Activated gamma-delta T cell treated with Interleukin-2 at 50 U/mL for 16 hours (primary cell): Measurements from ENCODE around the gene PSMD11.
A peak's percentile ranks its signal among the peaks of the same experiment; 100 is the strongest.
"Not testable (repeated sequence)": the region's sequence is repeated elsewhere in the genome, so short reads cannot be mapped to it uniquely, and the experiment has no call there.

Experiments
- DNase-seq: peaks from one replicate; pipeline ENCODE4 v3.0.0-alpha.2; 2020

Gene PSMD11

DNA sequence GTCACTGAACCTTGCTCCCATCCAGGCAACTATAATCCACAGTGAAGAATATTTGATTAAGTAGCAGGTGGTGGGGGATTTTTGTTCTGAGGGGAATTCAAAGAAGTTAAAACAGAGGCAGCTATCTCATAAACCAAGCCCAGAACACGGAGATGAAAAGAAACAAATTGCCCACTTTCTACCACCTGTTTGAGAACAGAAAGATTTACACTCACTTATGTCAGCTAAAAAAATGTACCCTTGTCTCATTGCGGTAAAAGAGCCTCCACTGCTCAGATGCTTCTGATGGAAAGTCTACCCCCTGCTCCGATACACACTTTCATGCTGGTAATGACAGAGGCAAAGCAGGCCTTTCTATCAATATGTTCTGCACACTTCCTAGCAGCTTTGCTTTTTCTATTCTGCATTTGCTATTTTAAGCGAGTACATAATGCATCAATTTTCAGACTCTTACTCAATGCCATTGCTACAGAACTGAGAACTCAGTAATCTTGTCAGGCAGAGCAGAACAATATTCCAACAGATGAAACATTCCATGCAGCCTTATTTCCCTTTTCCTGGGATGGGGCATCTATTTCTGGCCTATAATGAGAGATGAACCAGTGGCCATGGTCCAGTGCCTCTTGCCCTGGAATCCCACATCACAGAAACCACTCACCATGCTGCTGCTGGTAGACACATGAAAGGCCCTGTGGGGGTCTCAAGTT is 71.5 kb downstream of the PSMD11 start:
- DNase-seq: no peak

DNA sequence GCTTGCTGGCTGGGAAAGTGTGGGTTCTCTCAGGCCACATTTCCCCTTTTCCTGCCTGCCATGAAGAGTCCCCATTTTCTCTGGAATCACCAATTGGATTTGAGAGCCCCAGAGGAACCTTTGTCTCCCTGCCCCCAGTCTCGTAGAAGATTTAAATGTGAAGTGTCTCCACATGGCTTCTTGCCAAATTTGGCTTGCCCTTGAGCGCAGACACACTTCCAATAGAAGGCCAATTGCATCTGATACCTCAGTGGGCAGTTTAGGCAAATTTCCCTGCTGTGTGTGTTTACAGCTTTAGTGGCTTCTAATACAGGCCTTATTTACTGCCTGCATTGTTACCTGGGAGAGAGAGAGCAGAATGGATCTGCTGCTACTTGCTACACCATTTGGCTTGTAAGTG is 72.1 kb downstream of the PSMD11 start:
- no peak for DNase-seq

DNA sequence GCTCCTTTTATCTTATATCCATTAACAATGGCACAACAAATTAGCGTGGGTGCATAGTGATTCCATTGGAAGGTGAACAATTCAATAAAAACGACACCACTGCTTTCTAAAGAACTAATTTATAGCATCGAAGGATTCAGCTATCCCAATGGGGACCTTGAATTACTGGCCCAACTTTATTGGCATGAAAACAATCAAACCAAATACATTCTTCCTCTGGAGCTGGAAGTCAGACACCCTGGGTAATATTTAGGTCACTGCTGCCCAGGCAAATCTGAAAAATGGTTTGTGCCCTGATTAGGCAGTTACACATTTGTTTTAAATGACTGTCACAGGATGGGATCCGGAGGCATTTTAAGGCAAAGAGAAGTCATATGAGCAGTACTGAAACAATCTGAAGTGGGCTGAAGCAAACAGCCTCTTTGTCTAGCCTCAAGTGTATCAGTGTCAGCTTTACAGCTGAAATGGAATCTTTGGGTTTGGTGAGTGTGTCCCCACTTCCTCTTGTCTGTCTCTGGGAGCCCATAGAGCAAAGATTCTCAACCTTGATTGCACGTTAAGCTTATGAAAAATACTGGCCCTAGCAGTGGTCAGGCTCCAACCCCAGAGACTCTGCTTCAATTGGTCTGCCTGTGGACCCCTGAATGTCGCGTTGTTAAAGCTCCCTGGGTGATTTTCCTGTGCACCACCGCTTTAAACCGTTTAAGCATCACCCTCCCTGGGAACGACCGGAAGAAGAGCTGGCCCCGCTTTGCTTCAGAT is 72.8 kb downstream of the PSMD11 start:
- DNase-seq: no peak

DNA sequence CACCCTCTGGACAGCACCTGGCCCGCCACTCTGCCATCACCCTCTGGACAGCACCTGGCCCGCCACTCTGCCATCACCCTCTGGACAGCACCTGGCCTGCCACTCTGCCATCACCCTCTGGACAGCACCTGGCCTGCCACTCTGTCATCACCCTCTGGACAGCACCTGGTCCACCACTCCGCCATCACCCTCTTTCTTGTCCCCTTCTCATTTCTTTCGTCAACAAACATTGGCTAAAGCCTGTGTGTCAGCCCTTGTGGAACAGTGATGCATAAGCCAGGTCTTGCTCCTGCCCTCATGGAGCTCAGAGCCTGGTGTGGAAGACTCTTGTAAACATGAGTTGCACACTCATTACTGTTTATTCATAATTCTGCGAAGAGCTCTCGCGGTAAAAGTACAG is 73.7 kb downstream of the PSMD11 start:
- no peak for DNase-seq

DNA sequence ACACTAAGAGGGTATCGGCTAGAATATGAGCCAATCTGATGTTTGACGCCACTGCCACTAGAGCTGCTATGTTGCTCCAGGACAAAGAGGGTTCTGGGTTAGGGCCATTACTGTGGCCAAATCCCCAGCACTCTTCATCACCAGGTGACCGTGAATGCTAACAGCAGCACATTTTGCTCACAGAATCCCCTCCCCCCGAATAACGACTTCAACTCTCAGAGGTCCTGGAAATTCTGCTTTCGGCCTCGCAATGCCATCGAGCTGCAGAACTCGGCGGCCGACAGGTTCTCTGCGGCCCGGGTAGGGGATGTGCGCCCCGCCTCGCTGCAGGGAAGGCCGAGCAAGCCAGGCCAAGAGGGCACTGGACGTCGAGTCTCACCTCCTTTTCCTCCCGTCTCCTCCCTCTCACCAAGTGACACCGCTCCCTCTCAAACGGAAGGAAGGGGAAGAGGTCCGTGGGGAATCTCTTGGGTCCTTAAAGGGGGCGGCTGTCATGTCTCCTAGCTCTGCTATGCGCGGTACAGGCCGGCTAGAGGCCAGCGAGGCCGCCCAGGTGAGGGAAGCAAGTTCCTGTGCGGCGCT is 74.4 kb downstream of the PSMD11 start:
- DNase-seq: no peak

DNA sequence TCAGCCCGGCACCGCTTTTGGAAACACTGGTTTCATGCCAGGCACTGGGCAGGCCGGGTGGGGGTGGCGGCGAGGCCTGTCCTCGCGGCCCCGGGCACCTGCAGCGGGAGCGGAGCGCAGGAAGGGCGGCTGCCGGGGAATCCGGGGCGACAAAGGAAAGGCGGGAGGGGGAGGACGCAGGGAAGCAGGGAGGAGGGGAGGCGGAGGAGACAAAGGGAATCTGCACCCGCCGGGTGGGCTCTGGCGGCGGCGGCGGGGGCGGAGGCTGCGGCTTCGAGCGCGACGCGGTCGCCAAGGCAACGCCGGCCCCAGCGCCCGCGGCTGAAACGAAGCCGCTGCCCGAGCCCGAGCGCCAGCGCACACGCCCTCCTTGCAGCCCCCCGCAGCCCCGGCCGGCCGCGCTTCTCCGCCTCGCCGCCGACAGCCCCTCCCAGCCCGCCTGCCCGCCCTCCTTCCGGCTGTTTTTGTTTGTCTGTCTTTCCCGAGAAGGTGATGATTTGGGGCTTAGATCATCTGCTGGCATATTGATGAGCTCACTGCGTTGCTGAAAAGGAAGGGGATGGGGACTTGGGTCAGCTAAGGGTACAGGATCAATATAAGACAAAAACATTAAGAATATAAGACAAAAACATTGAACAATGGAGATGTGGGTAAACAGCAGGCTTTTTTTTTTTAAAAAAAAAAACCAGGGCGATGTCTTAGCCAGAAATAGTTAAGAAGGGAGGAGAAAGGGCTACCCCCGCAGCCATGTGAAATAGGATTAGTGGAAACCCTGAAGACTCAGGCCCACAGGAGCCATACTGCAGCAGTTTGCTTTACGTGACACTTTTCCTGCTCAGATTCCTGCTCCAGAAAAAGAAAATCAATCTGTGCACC is 75.2 kb downstream of the PSMD11 start:
- DNase-seq: peak; percentile 72

DNA sequence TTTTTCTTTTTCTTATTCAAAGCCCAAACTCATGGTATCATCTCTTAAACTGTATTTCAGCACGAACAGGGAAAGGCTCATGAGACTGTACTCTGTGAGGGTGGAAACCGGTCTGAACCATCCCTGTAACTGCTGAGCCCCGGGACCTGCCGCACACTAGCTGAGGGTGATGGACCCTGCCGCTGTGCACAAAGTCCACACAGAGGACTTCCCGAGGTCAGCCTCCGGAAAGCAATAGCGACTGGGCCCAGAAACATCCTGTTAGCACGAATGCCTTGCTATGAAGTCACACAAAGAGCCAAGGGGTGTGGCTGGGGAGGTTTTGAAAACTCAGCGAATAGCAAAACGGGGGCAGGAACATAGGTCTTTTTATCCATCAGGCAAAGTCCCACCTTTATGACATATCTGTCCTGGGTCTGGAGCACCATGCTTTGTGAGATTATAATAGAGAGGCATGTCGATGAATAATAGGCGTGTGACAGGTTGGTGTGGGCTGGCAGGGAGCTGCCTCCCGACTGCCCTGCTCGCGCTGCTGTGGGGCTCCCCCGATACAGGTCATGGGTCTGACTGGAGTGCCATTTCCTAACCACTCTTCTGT is 75.9 kb downstream of the PSMD11 start:
- peak; percentile 47 for DNase-seq

DNA sequence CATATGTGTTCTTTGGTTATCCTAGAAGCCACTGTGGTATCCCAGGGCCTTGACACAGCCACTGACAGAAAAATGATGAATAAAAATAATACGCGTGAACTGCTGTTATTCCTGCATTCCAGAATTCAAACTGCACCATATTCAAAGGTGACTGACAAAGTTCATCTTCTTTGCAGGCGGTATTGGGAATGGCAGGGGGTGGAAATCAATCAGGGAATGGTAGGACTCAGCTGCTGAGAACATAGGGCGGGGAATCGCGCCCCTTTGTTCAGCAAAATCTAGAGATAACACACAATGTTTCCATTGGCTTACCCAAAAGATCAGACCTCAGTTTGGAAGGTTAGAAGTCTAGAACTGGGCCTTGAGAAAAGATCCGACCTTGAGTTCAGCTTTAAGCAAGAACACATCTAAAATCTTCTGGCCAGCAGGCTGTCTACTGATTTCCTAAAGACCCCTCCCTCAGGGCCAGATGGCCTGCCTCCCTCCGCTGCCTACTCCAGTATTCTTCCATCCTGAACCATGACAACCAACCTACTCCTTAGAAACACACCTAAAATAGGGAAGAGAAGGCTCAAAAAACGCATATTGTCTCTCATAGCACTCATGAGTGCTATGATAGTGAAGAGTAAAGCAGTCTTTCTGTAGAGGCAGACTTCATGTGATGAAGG is 76.6 kb downstream of the PSMD11 start:
- DNase-seq: no peak

DNA sequence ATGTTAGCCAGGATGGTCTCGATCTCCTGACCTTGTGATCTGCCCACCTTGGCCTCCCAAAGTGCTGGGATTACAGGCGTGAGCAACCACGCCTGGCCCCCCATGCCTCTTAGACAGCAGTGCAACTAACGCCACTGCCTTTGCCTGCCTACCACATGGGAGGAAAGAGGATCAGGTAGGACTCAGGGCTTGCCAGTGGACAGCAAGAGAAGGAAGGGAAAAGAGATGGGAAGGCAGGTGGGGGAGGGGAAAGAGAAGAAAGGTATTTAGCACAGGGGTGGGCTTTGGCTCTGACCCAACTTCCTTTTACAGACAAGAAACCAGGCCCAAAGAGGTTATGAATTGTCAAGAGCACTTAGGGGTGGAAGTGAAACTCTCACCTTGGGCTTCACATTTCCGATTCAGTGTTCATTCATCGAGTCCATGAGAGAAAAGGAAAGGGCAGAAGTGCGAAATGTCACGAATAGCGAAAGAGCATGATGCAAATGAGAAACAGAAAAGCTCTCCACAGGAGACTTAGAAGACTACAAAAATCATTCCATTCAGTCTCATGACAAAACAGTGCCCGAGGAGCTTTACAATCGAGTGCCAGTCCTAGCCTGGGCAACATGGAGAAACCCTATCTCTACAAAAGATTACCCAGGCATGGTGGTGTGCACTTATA is 78.8 kb downstream of the PSMD11 start:
- no peak for DNase-seq

DNA sequence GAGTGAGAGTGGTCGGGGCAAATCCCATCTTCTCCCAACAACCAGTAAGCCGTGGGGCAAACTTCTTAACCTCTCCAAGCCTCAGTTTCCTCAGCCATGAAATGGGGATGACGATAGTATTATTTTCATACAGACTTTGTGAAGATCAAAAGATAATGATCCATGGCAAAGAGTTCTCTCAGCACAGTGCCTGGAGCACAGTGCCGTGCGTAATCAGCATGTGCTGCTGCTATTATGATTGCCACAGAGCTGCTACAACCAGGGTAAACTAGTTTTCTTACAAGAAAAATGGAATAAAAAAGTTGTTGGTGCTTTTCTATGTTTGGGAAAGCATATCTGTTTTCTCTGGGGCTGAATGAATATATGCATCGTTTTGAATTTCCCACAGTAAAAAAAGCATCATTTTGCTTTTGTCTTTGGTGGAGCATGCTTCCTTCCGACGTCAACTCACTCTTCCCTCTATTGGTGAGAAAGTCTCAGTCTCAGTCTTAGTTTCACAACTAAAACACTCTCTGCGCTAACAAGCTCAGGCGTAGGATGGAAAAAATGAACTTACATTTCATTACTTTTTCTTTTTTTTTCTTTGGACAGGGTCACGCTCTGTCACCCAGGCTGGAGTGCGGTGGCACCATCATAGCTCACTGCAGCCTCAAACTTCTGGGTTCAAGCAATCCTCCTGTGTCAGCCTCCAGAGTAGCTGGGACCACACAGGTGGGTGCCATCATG is 79.7 kb downstream of the PSMD11 start:
- no peak for DNase-seq

DNA sequence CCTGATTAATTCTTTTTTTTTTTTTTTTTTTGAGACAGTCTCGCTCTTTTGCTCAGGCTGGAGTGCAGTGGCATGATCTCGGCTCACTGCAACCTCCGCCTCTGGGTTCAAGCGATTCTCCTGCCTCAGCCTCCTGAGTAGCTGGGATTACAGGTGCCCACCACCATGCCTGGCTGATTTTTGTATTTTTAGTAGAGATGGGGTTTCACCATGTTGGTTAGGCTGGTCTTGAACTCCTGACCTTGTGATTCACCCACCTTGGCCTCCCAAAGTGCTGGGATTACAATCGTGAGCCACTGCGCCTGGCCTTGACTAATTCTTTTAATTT is 80.2 kb downstream of the PSMD11 start:
- DNase-seq: not testable (repeated sequence)

DNA sequence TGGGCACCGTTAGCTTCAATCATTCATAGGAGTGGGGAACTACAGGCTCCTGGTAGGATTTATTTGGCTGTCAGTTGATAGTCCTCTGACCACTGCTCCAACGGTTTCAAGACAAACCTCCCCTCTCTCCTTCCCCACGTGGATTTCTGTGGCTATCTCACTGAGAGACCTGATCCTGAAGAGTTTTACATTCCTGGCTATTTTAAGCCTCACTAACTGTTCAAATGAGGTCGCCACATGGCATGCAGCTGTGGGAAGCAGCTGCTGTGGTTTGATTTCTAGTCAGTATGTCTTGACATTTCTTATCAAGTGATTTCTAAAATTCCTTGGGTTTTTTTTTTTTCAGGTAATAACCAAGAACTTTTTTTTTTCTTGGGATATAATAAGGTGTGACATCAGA is 80.8 kb downstream of the PSMD11 start:
- DNase-seq: no peak

DNA sequence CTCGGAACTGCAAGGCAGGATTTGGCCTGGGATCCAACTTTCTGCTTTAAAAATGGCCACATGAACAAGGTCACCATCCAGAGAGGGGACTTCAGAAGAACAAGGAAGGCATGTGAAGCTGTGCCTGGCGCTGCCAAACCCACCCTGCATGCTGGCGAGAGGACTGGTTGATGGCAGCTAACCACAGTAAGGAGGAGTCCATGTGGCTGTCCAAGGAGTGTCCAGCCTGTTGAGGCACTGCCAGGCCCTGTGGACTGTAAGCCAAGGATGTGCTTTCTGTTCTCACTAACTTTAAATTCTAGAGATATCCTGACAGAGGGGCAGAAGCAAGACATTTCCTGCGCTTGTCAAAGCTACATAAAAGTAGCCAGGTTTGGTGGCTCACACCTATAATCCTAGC is 82.8 kb downstream of the PSMD11 start:
- no peak for DNase-seq

DNA sequence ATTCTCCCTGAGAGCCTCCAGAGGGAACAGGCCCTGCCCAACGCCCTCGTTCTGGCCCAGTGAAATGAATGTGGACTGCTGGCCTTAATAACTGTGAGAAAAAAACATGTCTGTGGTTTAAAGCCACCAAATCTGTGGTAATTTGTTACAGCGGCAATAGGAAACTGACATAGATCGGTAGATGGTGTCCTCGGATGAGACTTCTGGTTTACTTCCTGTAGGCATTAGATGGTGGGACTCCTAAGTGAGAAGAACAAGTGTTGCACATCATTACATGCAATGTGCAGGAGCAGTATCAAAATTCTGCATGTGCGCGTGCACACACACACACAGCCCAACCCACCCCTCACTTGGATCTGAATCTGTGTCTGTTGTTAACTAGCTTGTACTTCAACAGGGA is 84.5 kb downstream of the PSMD11 start:
- DNase-seq: no peak

DNA sequence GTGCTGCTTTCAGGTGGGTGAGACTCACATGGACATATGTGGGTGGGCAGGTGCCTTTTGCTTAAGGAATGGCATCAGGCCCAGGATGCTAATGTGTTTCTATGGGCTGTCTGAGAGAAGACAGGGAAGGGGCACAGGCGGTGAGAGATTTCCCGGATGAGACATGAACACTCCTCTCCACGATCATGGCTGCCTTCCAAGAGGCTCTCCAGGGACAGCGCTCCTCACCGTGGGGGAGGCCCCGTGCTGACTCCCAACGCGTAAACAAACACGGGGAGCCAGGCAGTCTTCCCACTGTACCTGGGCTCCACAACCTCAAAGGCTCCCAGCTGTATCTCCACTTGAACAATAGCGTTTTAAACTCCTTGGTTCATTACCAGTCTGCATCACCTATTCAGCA is 85.3 kb downstream of the PSMD11 start:
- no peak for DNase-seq
